G401 (cell line): ENCODE measurements around the gene ABHD17C. TPM values are rescaled to one million over a fixed set of nuclear protein-coding genes. Genes with fewer than 3 reads are reported as not detected.

Experiments used
- DNase-seq: peaks from one replicate; pipeline ENCODE4 v3.0.0-alpha.2; 2015; ENCODE audit warnings: low spot score
- in situ Hi-C: cut with HindIII; loops from 2 replicates; pipeline ENCODE4 v1.10.0; 2016; ENCODE audit warnings: low sequenced_read_pairs, mixed read lengths
- total RNA-seq: library from RNA; depleted of rRNA; stranded (reverse); fragments of >200 nt; shearing (Covaris generic); gene quantifications from 2 replicates; pipeline ENCODE4 v1.2.3, GENCODE V29; 2014

Gene ABHD17C
- total RNA-seq, 1 experiment from 2014 or later: 0.07 TPM

GRCh38 chr15:80712956-80713355 lies 17.8 kb downstream of the ABHD17C start:
- no peak for DNase-seq
- in situ Hi-C loops: no loop called here

- in situ Hi-C loops: no loop called here
- no peak for DNase-seq
These were observed 26.4 kb downstream of the ABHD17C start for GRCh38 chr15:80721476-80721875.

- in situ Hi-C loops: no loop called here
- DNase-seq: no peak
These were observed 27.7 kb downstream of the ABHD17C start for GRCh38 chr15:80722811-80723210.

GRCh38 chr15:80727196-80727595 lies 32.1 kb downstream of the ABHD17C start:
- DNase-seq: no peak
- in situ Hi-C loops: no loop called here

GRCh38 chr15:80727596-80727995 lies 32.5 kb downstream of the ABHD17C start:
- in situ Hi-C loops: no loop called here
- DNase-seq: no peak

- DNase-seq: no peak
- in situ Hi-C loops: no loop called here
These were observed 35.3 kb downstream of the ABHD17C start for GRCh38 chr15:80730387-80730786.

GRCh38 chr15:80730926-80731325 lies 35.8 kb downstream of the ABHD17C start:
- no peak for DNase-seq
- in situ Hi-C loops: no loop called here

GRCh38 chr15:80732167-80732566 lies 37.1 kb downstream of the ABHD17C start:
- in situ Hi-C loops: no loop called here
- DNase-seq: no peak

- DNase-seq: no peak
- in situ Hi-C loops: no loop called here
These were observed 37.7 kb downstream of the ABHD17C start for GRCh38 chr15:80732818-80733217.

GRCh38 chr15:80733460-80733859 lies 38.4 kb downstream of the ABHD17C start:
- in situ Hi-C loops: no loop called here
- DNase-seq: no peak

- no peak for DNase-seq
- in situ Hi-C loops: no loop called here
These were observed 40.2 kb downstream of the ABHD17C start for GRCh38 chr15:80735344-80735743.

GRCh38 chr15:80736560-80736959 lies 41.5 kb downstream of the ABHD17C start:
- DNase-seq: no peak
- in situ Hi-C loops: no loop called here

GRCh38 chr15:80739919-80740318 lies 44.8 kb downstream of the ABHD17C start:
- in situ Hi-C loops: no loop called here
- DNase-seq: no peak

GRCh38 chr15:80742081-80742480 lies 47.0 kb downstream of the ABHD17C start:
- in situ Hi-C loops: no loop called here
- no peak for DNase-seq

- in situ Hi-C loops: no loop called here
- no peak for DNase-seq
These were observed 48.2 kb downstream of the ABHD17C start for GRCh38 chr15:80743189-80743833.

- in situ Hi-C loops: no loop called here
These were observed 49.3 kb downstream of the ABHD17C start for GRCh38 chr15:80744415-80744814.

GRCh38 chr15:80744826-80745225 lies 49.7 kb downstream of the ABHD17C start:
- no peak for DNase-seq
- in situ Hi-C loops: no loop called here

More at GRCh38 chr15:80744415-80744814, 49.3 kb downstream of the ABHD17C start:
- DNase-seq: no peak

GRCh38 chr15:80745888-80746287 lies 50.8 kb downstream of the ABHD17C start:
- no peak for DNase-seq
- in situ Hi-C loops: no loop called here

GRCh38 chr15:80747317-80748053 lies 52.4 kb downstream of the ABHD17C start:
- no peak for DNase-seq
- in situ Hi-C loops: no loop called here

- DNase-seq: no peak
- in situ Hi-C loops: no loop called here
These were observed 54.5 kb downstream of the ABHD17C start for GRCh38 chr15:80749589-80749988.

- DNase-seq: no peak
- in situ Hi-C loops: no loop called here
These were observed 55.5 kb downstream of the ABHD17C start for GRCh38 chr15:80750575-80750974.
